ENCODE data around the gene CLEC20A.

Gene CLEC20A

DNA sequence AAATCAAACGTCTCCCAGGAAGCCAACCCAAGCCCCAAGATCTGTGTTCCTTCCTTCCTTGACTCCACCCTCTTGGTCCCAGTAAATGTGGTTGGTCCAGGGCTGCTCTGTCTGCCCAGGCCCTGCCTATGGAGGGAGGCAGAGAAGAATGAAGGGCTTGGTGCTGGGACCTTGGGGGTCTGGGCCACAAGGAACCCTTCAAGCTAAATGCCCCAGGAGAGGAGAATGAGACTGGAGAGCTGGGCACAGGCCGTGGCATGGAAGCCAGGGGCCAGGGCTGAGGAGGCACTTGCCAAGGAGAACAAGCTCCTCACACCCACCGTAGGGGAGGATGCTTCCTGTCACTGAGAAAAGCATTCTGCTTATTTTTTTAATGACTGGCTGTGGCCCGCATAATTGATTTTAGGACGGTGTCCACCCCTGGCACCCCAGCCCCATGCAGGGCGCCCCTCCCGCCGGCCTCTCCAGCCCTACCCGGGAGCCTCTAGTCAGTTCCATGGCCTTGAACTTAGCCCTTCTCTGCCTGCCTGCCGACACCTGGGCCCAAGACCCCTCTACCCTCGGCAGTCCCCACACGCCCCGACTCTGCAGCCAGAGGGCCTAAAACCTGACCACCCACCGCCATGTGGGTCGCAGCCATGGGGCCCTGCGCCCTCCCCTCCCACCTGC lies 889 bp downstream of the CLEC20A start:
- no peak overlapping the region for H3K4me3 ChIP-seq (ENCODE audit: low read length, poor library complexity, severe bottlenecking)
- no peaks in the 10 kb centered on the region for H3K4me1 ChIP-seq (ENCODE audit: insufficient read depth, low read length, poor library complexity, severe bottlenecking)
- H3K9me2 ChIP-seq (replicated peaks; ENCODE audit: low read depth, low read length) = no peaks in the 10 kb centered on the region
- no peak overlapping the region for H3K4me2 ChIP-seq (ENCODE audit: low read depth, low read length, poor library complexity, severe bottlenecking)
- no peaks in the 10 kb centered on the region for H3K9me3 ChIP-seq (ENCODE audit: insufficient read depth, low read depth, low read length)
- TF ChIP-seq, protein P1, sequence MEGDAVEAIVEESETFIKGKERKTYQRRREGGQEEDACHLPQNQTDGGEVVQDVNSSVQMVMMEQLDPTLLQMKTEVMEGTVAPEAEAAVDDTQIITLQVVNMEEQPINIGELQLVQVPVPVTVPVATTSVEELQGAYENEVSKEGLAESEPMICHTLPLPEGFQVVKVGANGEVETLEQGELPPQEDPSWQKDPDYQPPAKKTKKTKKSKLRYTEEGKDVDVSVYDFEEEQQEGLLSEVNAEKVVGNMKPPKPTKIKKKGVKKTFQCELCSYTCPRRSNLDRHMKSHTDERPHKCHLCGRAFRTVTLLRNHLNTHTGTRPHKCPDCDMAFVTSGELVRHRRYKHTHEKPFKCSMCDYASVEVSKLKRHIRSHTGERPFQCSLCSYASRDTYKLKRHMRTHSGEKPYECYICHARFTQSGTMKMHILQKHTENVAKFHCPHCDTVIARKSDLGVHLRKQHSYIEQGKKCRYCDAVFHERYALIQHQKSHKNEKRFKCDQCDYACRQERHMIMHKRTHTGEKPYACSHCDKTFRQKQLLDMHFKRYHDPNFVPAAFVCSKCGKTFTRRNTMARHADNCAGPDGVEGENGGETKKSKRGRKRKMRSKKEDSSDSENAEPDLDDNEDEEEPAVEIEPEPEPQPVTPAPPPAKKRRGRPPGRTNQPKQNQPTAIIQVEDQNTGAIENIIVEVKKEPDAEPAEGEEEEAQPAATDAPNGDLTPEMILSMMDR (conservative IDR thresholded peaks at IDR 0.05; ENCODE audit: low read length) = no peak
- TF ChIP-seq EZH2phosphoT487 (IDR thresholded peaks at IDR 0.05; ENCODE audit: borderline replicate concordance) = no peak
- no peaks in the 10 kb centered on the region for H3F3A ChIP-seq (ENCODE audit: low read depth)
- H3K9ac ChIP-seq (ENCODE audit: low read depth, low read length, poor library complexity, severe bottlenecking) = no peak overlapping the region
- H3K36me3 ChIP-seq (ENCODE audit: insufficient read depth, low read length) = no peaks in the 10 kb centered on the region
- H3K27me3 ChIP-seq (ENCODE audit: insufficient read depth, low read length, poor library complexity, severe bottlenecking) = no peaks in the 10 kb centered on the region
- no peaks in the 10 kb centered on the region for H4K20me1 ChIP-seq (ENCODE audit: insufficient read depth, low read length, poor library complexity, severe bottlenecking)
- H3K79me2 ChIP-seq (ENCODE audit: insufficient read depth, low read length) = no peaks in the 10 kb centered on the region
- H2AFZ ChIP-seq (ENCODE audit: low read length) = no peak overlapping the region

DNA sequence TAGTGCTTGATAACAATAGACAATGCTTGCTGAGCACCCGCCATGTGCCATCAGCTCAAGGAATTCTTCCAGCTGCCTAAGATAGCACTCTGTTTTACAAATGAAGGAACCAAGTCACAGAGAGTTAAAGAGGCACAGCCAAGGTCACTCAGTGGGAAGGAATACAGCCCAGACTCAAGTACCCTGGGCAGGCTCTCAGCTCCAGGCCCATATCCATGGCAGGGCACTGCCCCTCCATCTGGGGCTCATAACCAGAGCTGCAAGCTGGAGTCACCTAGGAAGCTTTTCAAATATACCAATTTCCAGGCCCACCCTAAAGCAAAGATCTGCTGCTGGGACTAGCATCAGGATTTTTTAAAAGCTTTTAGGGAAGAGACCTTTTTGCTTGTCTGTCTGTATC lies 1.6 kb downstream of the CLEC20A start:
- Histone ChIP-seq H4K20me1 (ENCODE audit: insufficient read depth, low read length, poor library complexity, severe bottlenecking) (no peaks in the 10 kb centered on the region), H3K4me2 (ENCODE audit: low read depth, low read length, poor library complexity, severe bottlenecking) (no peak overlapping the region), H3K4me3 (ENCODE audit: low read length, poor library complexity, severe bottlenecking) (no peak overlapping the region), H3K9ac (ENCODE audit: low read depth, low read length, poor library complexity, severe bottlenecking) (no peak overlapping the region), H3K9me2 (replicated peaks; ENCODE audit: low read depth, low read length) (no peaks in the 10 kb centered on the region), H2AFZ (ENCODE audit: low read length) (no peak overlapping the region), H3K9me3 (ENCODE audit: insufficient read depth, low read depth, low read length) (no peaks in the 10 kb centered on the region), H3K27me3 (ENCODE audit: insufficient read depth, low read length, poor library complexity, severe bottlenecking) (no peaks in the 10 kb centered on the region), H3K4me1 (ENCODE audit: insufficient read depth, low read length, poor library complexity, severe bottlenecking) (no peaks in the 10 kb centered on the region), H3K36me3 (ENCODE audit: insufficient read depth, low read length) (no peaks in the 10 kb centered on the region), H3F3A (ENCODE audit: low read depth) (no peaks in the 10 kb centered on the region), H3K79me2 (ENCODE audit: insufficient read depth, low read length) (no peaks in the 10 kb centered on the region)
- TF ChIP-seq, protein P1 (conservative IDR thresholded peaks at IDR 0.05; ENCODE audit: low read length) = no peak
- TF ChIP-seq EZH2phosphoT487 (IDR thresholded peaks at IDR 0.05; ENCODE audit: borderline replicate concordance) = no peak

DNA sequence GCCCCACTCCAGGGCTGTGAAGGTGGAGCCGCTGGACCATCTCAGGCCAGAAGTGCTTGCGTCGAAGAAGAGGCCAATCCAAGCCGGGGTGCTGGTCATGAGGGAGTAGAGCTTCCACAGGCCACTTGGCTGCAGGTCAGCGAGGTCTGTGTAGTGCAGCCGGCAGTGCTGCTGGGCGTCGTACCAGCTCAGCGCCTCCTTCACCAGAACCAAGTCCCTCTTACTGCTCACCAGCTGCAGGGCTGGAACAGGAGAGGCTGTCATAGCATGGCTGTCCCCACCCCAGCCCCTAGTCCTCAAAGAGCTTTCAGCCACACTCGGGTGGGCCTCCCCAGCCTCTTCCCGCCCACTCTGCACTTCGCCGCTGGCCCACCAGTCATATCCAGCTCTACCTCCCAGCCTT lies 2.2 kb downstream of the CLEC20A start:
- H4K20me1 ChIP-seq (ENCODE audit: insufficient read depth, low read length, poor library complexity, severe bottlenecking) = no peaks in the 10 kb centered on the region
- no peak overlapping the region for H2AFZ ChIP-seq (ENCODE audit: low read length)
- no peaks in the 10 kb centered on the region for H3K9me3 ChIP-seq (ENCODE audit: insufficient read depth, low read depth, low read length)
- no peaks in the 10 kb centered on the region for H3F3A ChIP-seq (ENCODE audit: low read depth)
- no peaks in the 10 kb centered on the region for H3K9me2 ChIP-seq (replicated peaks; ENCODE audit: low read depth, low read length)
- TF ChIP-seq, protein P1 (conservative IDR thresholded peaks at IDR 0.05; ENCODE audit: low read length) = no peak
- no peak for TF ChIP-seq EZH2phosphoT487 (IDR thresholded peaks at IDR 0.05; ENCODE audit: borderline replicate concordance)
- H3K4me1 ChIP-seq (ENCODE audit: insufficient read depth, low read length, poor library complexity, severe bottlenecking) = no peaks in the 10 kb centered on the region
- H3K4me2 ChIP-seq (ENCODE audit: low read depth, low read length, poor library complexity, severe bottlenecking) = no peak overlapping the region
- no peaks in the 10 kb centered on the region for H3K79me2 ChIP-seq (ENCODE audit: insufficient read depth, low read length)
- no peaks in the 10 kb centered on the region for H3K27me3 ChIP-seq (ENCODE audit: insufficient read depth, low read length, poor library complexity, severe bottlenecking)
- H3K4me3 ChIP-seq (ENCODE audit: low read length, poor library complexity, severe bottlenecking) = no peak overlapping the region
- no peak overlapping the region for H3K9ac ChIP-seq (ENCODE audit: low read depth, low read length, poor library complexity, severe bottlenecking)
- H3K36me3 ChIP-seq (ENCODE audit: insufficient read depth, low read length) = no peaks in the 10 kb centered on the region
